NCI-H748 treated with DMSO at 0.1 percent for 48 hours (cell line): ENCODE measurements around the gene CAMK2D.

ENCODE experiments used
- DNase-seq: peaks from one replicate; lab custom pipeline; 2025; lab: John Stamatoyannopoulos, UW

CAMK2D gene

GRCh38 chr4:113682730-113683537 lies 78.6 kb downstream of the CAMK2D start:
- peak; percentile 89 for DNase-seq

GRCh38 chr4:113678641-113679040 lies 82.9 kb downstream of the CAMK2D start:
- no peak for DNase-seq

DNA sequence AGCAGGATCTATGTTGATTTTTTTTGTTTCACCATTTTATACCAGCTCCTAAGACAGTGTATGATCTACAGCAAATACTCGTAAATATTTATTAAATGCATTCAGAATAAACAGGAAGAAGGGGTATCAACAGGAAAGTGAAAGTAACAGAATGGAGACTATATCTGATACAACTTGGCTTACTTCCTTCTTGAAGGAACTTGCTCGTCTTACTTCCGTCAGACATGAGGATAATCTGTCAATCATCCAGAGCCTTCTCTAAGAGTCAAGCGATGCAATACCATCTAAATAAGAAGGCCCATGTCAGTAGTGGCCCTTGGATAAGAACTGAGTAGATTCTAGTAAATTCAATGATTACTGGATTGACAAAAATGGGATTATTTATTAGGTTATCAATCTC lies 84.2 kb downstream of the CAMK2D start:
- no peak for DNase-seq

- no peak for DNase-seq
These were observed 85.5 kb downstream of the CAMK2D start for GRCh38 chr4:113675731-113676697.

DNA sequence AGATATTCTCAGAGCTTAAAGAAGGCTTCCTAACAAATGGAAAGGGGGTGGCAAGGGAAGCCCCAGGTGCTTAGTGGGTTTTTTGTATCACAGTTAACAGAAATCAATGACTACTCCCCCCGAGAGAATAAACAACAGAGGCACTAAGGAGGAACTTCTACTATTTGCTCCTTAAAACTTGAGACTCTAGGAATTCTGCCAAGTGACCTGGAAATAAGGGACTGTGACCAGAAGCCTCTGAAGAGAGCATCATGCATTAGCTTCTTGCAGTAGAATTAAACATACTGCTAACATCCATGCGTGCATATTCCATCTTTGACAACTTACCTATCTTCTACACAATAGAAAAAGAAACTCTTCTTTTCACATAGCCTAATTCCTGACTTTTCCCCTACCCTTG lies 86.8 kb downstream of the CAMK2D start:
- no peak for DNase-seq

DNA sequence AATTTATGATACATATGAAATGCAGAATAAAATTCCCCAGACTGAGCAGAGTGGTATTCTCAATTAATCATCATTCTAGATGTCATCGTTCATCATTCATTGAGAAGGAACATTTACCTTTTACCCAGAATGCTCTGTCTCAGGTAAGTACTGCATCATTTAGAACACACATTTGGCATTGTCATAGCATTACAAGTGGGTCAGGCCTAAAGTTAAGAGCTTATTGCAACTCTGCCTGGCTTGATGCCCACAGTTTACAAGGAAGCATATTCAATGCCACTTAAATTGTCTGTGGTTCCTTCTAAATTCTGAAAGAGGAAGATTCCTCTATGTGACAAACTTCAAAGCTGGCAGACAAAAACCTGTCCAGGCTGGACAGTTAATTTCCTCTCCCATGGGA lies 87.3 kb downstream of the CAMK2D start:
- no peak for DNase-seq

DNA sequence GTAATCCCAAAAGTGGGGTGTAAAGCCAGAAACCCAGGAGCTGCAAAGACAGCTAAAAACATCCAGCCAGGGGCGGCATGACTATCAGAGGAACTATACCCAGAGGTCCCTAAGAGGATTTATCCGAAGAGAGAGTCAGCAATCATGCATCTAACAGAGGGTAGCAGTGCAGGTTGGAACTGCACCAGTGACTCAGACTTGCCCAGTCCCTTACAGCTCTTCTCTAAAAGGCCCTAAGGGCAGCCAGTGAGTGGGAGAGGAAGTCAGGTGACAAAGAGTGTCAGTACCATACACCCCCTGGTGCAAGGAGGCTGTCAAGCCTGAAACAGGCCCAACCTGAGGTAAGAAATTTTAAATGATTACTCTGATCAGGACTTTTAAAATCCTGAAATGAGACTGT lies 88.1 kb downstream of the CAMK2D start:
- DNase-seq, result no peak

GRCh38 chr4:113666386-113667114 lies 95.0 kb downstream of the CAMK2D start:
- DNase-seq, result no peak

DNA sequence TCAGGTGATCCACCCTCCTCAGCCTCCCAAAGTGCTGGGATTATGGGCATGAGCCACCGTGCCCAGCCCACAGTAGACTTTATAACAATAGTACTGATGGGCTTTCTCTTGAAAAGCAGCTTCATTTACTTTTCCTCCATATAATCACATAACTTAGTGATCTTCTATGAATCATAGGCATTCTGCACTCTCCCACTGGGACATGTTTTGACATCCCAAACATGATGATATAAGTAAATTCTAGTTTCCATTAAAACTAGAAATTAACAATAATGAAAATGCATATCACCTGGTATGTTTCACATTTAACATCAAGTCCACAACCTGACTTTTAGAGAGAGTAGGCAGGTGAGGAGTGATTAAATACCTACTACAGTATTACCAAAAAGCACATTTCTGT lies 96.5 kb downstream of the CAMK2D start:
- no peak for DNase-seq

DNA sequence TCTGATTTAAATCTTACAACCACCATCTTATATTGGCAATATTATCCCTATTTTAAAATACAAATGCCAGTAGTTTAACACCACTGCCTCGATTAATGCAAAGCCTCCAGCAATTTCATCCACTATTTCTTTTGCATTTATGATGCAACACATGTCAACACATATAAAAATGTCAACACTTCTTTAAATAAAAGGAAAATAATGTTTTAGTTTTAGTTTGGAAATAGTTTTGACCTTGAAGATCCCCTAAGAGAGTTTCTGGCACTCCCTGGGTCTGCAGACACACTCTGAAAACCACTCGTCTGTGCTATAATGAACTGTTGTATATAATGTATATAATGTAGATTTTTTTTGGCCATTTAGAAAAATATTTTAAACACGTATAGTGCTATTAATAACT lies 99.0 kb downstream of the CAMK2D start:
- DNase-seq, result no peak

- DNase-seq, result no peak
These were observed 102.4 kb downstream of the CAMK2D start for GRCh38 chr4:113659127-113659526.

DNA sequence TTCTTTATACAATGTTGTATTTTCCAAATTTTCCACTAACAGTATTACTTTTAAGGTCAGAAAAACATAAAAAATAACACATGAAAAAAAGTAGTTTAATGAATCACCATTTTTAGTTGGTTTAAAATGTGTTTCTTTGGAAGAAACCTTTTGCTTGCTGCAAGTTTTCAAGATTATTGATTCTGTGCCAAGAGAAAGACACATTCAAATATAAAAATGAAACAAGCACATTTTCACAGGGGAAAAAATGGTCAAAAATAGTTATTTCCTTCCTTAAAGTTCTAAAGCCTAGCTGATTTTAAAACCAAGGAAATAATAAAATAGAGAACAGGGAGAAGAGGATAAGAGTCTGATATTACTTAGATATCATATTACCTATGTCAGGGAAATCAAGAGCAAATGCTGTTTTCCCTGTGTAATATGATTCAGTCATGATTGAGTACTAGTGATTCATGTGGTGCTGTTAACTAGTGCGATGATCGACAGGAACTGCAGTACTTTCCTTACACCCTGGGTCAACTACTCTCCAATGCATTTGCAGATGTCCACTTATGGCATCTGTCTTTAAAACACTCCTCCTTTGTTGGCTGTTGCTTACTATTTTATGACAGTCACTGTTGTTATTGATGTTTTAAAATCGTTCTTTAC lies 103.8 kb downstream of the CAMK2D start:
- DNase-seq, result peak; percentile 37

GRCh38 chr4:113653871-113654270 lies 107.7 kb downstream of the CAMK2D start:
- no peak for DNase-seq

- DNase-seq, result peak; percentile 1
These were observed 115.1 kb downstream of the CAMK2D start for GRCh38 chr4:113646442-113646822.

GRCh38 chr4:113645771-113646441 lies 115.6 kb downstream of the CAMK2D start:
- DNase-seq, result no peak

- no peak for DNase-seq
These were observed 116.2 kb downstream of the CAMK2D start for GRCh38 chr4:113645288-113645687.

GRCh38 chr4:113644398-113644797 lies 117.1 kb downstream of the CAMK2D start:
- DNase-seq, result no peak

GRCh38 chr4:113643505-113643904 lies 118.0 kb downstream of the CAMK2D start:
- no peak for DNase-seq

DNA sequence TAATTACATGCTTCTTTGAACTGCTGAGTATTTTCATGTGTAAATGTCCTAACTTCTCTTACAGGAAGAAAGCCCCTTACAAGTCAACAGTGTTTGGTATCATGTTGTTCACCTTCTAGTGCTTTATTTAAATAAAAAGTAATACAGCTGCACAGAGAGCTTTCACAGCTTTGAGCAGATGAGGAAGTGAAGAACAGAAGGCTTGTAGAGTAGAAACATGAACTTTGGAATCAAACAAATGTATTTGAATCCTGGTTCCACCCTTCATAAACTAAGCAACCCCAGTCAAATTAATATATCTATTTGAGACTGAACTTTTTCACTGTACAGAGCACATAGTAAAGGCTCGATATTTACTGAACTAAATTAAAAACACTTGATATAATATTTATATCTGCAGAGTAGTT lies 120.5 kb downstream of the CAMK2D start:
- no peak for DNase-seq

DNA sequence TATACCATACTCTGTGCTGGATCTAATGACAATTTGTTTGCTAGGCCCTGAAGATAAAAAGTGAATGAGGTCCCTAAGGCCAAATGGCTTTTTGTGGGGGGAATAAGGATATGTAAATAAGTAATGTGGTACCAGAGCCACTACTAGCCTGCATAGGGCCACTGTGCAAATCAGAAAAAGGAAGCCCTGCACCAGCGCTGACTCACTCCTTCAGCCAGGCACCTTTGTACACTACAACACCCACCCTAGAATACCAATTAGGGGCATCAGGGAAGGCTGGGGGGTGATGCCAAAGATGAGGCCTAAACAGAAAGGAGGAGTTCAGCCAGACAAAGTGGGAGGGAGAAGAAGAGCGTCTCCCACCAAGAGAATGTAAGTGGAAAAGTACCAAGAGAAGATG lies 122.2 kb downstream of the CAMK2D start:
- DNase-seq, result no peak

GRCh38 chr4:113638562-113638832 lies 123.0 kb downstream of the CAMK2D start:
- DNase-seq, result no peak
